ENCODE results near the gene CDNF.
"Not testable (repeated sequence)": the region's sequence is repeated elsewhere in the genome, so short reads cannot be mapped to it uniquely, and the experiment has no call there.

The CDNF gene

DNA sequence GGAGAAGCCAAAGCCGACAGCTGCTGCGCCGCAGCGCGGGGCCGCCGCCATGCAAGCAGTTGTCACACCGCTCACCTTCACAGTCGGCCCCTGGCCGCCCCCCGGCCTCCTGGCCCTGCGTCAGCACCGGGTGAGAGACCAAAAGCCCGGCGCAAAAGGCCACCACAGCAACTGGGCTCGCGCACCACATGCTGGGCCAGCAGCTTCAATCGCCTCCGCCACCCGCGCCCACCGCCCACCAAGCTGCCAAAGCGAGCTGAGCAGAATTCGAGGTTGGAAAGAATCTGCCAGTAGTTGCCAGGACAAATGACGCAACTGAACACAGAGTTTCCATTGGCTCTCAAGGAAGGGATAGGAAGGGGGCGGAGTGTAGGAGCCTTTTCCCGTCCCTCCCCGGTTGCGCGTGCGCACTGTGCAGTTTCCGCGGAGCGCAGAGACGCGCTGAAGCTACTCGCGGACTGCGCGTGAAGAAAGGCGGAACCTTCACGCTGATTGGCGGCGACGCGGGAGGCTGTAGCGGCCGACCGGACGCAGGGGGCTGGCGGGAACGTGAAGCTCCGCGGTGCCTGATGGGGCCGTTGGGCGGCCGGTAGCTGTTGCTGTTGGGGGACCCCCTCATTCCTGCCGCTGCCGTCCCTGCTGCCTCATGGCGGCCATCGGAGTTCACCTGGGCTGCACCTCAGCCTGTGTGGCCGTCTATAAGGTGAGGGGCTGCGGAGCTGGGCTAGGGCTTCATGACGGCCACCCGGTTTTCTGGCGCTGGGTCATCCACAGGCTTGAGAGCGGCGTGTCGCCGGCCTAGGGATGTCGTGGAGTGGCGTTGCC, at the start of gene CDNF, which contains the start of the genes HSPA14 and MSANTD7:
CDNF (minus strand) TSS at position 281 of the 825 bp plus-strand sequence; CDS start at position 190, 91 bp downstream.
HSPA14 (plus strand) TSS at position 550 of the 825 bp plus-strand sequence; CDS start at position 647, 97 bp downstream.
MSANTD7 (plus strand) TSS at position 550 of the 825 bp plus-strand sequence. CDS start 3,979 bp downstream, outside the sequence.
- DNase-seq (ENCODE audit: low read depth in 2 of 2, low spot score in 1 of 2) = peak; percentile 99

DNA sequence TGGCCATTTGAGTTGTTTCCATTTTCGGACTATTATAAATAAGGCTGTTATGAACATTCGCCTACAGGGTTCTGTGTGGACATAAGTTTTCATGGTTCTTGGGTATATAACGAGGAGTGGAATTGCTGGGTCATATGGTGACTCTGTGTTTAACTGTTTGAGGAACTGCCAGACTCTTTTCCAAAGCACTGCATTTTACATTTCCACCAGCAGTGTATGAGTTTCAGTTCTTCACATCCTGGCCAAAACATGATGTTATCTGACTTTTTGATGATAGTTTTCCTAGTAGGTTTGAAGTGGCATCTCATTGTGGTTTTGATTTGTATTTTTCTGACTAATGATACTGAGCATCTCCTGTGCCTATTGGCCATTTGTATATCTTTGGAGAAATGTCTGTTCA, 46.2 kb upstream of the CDNF start:
- no peak for DNase-seq (ENCODE audit: low read depth in 2 of 2, low spot score in 1 of 2)

DNA sequence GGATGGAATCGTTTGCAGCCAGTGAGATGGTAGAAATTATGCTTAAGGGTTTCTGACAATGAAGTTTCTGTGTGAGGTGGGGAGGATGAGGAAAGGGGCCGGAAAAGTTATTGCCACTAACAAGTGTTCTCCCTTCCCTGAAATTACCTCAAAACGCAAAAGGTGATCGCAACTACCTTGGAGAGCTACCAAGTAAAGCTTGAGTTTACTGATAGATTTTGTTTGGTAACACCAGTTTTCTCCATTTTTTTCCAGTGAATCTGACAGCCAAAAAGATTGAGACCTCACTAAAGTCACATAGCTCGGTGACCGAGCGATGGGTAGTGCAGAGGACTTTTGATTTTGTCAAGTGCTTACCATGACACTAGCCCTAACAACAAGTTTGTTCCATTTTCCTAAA, 42.4 kb upstream of the CDNF start:
- no peak for DNase-seq (ENCODE audit: low read depth in 2 of 2, low spot score in 1 of 2)

- no peak for DNase-seq (ENCODE audit: low read depth in 2 of 2, low spot score in 1 of 2)
Measured at GRCh38 chr10:14879928-14880193, 42.0 kb upstream of the CDNF start.

DNA sequence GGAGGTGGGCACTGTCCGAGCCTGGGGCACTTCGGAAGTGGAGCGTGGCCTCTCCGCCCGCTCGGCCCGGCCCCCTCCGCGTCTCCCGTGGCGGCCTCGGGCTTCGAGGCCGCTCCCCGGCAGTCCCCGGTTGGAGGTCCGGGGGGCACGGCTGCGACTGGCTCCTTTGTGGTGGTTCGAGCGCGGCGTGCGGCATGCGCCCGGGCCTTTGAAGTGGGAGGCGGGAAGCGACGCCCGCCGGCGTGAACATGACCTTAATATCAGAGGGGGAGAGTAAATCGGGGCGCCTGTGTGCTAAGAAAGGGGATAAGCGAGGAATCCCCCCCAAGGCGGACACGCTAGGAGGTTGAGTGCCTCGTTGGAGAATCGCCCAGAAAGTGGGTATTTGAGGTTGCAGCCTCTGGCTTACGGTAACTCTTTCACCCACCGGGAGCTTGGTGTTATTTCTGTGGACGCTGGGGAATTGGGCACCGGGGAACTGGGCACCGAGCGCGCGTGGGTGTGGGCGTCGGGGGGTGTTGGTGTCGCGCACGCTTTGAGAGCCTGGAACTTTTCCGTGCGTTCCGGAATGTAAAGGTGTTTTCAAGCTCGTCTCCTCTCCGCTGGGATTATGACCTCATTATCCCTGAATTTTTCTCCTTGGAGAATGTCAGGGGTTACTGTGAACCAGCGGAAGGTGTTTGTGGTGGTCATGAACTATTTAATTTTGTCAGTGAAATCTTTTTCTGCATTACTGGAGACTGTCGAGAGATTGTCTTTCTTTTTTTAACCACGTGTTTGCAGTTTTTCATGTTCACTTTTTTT, 41.5 kb upstream of the CDNF start:
- no peak for DNase-seq (ENCODE audit: low read depth in 2 of 2, low spot score in 1 of 2)

GRCh38 chr10:14878266-14879123, 40.7 kb upstream of the CDNF start, which contains the start of gene SUV39H2:
Gene SUV39H2 (plus strand): TSS chr10:14878866. CDS start chr10:14878889, 23 bp downstream.
- DNase-seq (ENCODE audit: low read depth in 2 of 2, low spot score in 1 of 2) = peak; percentile 68 to 81

DNA sequence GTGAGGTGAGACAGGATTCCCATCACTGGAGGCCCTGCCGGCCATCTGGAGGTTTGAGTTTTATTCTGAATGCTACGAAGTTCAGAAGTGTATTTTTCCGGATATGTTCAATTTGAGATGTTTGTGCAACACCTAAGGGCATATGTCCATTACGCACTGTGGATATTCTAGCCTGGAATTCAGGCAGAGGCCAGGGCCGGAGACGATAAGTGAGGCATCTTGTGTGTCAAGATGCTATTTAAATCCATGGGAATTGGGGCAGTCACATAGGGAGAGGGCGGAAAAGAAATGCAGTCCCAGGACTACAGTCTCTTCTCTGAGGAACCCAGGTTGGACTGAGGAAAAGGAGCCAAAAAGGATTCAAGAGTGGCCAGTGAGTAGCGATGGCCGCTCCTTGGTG, 38.9 kb upstream of the CDNF start:
- DNase-seq (ENCODE audit: low read depth in 2 of 2, low spot score in 1 of 2) = no peak

DNA sequence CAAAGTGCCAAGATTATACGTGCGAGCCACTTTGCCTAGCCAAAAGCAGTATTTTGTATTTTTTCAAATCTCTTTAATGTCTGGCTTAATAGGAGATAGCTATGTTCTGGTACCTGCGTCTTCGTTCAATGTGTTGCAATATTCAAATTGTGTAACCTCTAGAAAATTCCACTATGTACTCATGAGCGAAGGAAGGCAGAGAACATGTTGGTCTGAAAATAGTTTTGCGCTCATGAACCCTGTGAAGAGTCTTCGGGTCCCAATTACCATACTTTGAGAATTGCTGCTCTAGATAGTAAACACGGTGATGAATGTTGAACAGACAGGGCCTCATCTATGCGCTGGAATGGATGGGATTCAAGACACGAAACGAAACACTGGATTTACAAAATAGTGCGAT, 38.1 kb upstream of the CDNF start:
- no peak for DNase-seq (ENCODE audit: low read depth in 2 of 2, low spot score in 1 of 2)

- DNase-seq (ENCODE audit: low read depth in 2 of 2, low spot score in 1 of 2) = no peak
Measured at GRCh38 chr10:14873090-14873760, 35.4 kb upstream of the CDNF start.

- DNase-seq (ENCODE audit: low read depth in 2 of 2, low spot score in 1 of 2) = not testable (repeated sequence)
Measured at GRCh38 chr10:14864871-14865270, 27.0 kb upstream of the CDNF start.

DNA sequence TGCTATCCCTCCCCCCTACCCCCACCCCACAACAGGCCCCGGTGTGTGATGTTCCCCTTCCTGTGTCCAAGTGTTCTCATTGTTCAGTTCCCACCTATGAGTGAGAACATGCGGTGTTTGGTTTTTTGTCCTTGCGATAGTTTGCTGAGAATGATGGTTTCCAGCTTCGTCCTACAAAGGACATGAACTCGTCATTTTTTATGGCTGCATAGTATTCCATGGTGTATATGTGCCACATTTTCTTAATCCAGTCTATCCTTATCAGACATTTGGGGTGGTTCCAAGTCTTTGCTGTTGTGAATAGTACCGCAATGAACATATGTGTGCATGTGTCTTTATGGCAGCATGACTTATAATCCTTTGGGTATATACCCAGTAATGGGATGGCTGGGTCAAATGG, 26.6 kb upstream of the CDNF start:
- not testable (repeated sequence) for DNase-seq (ENCODE audit: low read depth in 2 of 2, low spot score in 1 of 2)

- no peak for DNase-seq (ENCODE audit: low read depth in 2 of 2, low spot score in 1 of 2)
Measured at GRCh38 chr10:14860791-14861190, 23.0 kb upstream of the CDNF start.

DNA sequence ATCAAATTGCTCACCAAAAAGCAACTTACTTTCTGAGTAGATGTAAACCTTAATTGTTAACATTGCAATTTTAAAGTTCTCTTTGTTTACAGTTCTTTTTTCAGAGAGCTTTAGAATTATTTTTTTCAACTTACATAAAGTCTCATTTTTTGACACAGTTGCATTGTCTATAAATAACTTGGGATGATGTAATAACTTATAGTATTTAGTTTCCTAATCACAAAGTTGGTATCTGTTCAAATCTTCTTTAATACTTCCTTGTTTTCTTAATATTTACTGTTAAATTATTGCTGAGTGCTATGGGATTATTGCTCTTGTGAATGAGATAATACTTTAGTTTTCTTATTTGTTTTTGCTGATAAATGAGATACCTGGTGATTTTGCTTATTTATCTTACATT, 21.9 kb upstream of the CDNF start:
- DNase-seq (ENCODE audit: low read depth in 2 of 2, low spot score in 1 of 2) = no peak

DNA sequence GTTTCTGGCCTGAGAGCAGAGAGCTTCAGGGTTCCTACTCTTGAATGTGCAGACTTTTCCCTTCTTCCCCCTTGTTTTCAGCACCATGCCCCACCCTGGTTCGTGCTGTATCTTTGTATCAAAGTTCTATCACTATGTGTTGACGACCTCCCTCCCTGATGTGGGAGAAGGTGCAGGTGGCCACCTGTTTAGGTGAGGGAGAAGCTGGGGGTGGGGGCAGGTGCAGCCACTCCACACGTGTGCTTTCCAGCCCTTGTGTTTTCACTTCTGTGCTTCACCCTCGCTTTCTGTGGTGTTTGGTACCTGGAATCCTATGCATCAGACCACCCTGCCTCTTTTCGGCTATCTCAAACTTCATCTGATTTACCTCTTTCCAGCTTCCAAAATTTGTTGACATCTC, 21.2 kb upstream of the CDNF start:
- no peak for DNase-seq (ENCODE audit: low read depth in 2 of 2, low spot score in 1 of 2)

- DNase-seq (ENCODE audit: low read depth in 2 of 2, low spot score in 1 of 2) = no peak
Measured at GRCh38 chr10:14858338-14858960, 20.6 kb upstream of the CDNF start.

DNA sequence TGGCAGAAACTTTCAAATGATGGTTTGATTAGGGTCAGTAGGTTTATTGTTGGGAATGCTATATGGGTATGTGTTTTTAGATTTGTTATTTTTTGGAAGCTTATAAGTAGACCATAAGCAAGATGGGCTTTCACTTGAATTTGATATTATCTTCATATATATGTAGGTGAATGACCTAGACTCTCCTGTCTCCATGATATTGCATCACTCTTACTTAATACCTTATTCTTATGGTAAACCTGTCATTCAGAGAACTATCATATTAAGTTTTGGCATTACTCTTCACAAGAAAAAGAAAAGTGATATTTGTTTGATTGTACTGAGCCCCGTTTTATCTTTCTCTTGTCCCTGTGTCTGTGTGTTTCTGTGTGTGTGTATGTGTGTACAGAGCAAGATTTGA, 17.6 kb upstream of the CDNF start:
- no peak for DNase-seq (ENCODE audit: low read depth in 2 of 2, low spot score in 1 of 2)

- no peak for DNase-seq (ENCODE audit: low read depth in 2 of 2, low spot score in 1 of 2)
Measured at GRCh38 chr10:14852236-14852635, 14.4 kb upstream of the CDNF start.

DNA sequence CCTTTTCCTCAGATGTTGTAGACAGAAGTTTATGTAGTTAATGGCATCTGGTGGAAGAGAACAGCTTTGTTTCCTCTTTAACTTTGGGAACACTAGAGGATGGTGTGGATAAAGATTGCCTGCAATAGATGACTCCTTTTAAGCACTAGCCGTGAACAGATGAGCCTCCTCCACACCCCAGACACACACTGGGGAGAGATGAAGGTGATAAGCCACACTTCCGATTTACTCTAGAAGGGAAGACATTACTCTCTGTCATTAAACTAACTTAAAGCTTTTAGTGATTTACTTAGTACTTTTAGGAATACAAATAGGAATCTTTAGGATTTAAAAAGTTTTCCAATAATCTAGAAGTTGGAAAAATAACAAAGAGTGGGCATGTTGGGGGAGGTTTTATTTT, 7.1 kb upstream of the CDNF start:
- no peak for DNase-seq (ENCODE audit: low read depth in 2 of 2, low spot score in 1 of 2)

DNA sequence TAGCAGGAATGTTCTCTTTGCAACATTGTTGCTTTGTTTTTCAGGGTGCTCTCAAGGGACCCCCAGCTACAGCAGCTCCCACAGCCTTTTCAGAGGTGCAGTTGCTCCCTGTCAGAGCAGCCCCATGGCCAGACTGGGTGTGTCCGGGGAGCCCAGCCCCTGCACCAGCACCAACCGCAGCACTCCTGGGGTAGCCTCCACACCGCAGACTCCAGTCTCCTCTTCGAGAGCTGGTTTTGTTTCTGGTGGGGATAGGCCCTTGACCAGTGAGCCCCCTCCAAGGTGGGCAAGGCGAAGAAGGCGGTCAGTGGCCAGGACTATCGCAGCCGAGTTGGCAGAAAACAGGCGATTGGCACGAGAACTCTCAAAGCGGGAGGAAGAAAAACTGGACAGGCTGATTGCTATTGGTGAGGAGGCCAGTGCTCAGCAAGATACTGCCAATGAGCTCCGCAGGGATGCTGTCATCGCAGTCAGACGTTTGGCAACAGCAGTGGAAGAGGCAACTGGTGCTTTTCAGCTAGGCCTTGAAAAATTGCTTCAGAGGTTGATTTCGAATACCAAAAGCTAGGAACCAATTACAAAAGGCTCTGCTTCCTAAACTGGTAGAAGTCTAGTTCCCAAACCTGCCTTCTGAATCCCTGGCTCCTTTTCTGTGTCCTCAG, 5.6 kb upstream of the CDNF start:
- DNase-seq (ENCODE audit: low read depth in 2 of 2, low spot score in 1 of 2) = no peak

- DNase-seq (ENCODE audit: low read depth in 2 of 2, low spot score in 1 of 2) = no peak
Measured at GRCh38 chr10:14840178-14840577, 2.3 kb upstream of the CDNF start.

Data from stimulated activated CD8-positive, alpha-beta memory T cell treated with anti-CD3 and anti-CD28 coated beads, Interleukin-4, amount 100 ng/mL, for 1 hour (primary cell).